ENCODE data around the gene RADX.

DNA sequence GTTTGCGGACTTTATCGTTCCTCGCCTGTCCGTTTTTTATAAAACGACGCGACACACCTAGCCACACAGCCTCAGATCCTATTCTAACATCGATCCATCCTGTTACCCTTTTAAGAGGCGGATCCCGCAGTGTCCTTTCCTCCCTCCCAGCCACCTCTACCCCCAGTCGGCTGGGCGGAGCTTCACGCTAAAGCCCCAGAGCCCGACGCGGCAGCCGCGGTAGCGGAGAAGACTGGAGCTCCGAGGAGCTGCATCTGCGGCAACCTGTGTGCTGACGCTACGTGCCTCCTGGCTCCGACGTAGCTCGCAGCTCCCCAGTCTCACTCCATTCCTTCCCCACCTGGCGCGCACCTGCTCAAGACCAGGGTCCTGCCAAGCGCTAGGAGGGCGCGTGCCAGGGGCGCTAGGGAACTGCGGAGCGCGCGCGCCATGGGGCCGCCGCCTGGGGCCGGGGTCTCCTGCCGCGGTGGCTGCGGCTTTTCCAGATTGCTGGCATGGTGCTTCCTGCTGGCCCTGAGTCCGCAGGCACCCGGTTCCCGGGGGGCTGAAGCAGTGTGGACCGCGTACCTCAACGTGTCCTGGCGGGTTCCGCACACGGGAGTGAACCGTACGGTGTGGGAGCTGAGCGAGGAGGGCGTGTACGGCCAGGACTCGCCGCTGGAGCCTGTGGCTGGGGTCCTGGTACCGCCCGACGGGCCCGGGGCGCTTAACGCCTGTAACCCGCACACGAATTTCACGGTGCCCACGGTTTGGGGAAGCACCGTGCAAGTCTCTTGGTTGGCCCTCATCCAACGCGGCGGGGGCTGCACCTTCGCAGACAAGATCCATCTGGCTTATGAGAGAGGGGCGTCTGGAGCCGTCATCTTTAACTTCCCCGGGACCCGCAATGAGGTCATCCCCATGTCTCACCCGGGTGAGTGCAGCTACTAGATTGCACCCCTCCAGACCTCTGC, 115.0 kb downstream of the RADX start, which contains the start of gene RNF128:
- TF ChIP-seq POLR2A (IDR thresholded peaks at IDR 0.05) = no peak
- TF ChIP-seq, protein P1, sequence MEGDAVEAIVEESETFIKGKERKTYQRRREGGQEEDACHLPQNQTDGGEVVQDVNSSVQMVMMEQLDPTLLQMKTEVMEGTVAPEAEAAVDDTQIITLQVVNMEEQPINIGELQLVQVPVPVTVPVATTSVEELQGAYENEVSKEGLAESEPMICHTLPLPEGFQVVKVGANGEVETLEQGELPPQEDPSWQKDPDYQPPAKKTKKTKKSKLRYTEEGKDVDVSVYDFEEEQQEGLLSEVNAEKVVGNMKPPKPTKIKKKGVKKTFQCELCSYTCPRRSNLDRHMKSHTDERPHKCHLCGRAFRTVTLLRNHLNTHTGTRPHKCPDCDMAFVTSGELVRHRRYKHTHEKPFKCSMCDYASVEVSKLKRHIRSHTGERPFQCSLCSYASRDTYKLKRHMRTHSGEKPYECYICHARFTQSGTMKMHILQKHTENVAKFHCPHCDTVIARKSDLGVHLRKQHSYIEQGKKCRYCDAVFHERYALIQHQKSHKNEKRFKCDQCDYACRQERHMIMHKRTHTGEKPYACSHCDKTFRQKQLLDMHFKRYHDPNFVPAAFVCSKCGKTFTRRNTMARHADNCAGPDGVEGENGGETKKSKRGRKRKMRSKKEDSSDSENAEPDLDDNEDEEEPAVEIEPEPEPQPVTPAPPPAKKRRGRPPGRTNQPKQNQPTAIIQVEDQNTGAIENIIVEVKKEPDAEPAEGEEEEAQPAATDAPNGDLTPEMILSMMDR (IDR thresholded peaks at IDR 0.05) = no peak
